Activated B cell treated with CpG ODN at 0.5 μM for 24 hours (primary cell): ENCODE data around the gene ANKRD42. TPM values are rescaled to one million over a fixed set of nuclear protein-coding genes. Genes with fewer than 3 reads are reported as not detected.

ENCODE experiments used
- ATAC-seq: fragments of 200-7000 bp; cut with Tn5 transposase; one replicate; pipeline ENCODE4 v1.10.0; 2021; ENCODE audit warnings: low read depth, mild to moderate bottlenecking, moderate library complexity
- CTCF ChIA-PET: fragments of 350-600 bp; sonication (Branson Sonifier 250); formaldehyde crosslinking; loops from one replicate; lab custom pipeline; 2021; ENCODE audit warnings: antibody characterized with exemption; lab: Charles Lee
- POLR2A ChIA-PET: fragments of 350-600 bp; sonication (Branson Sonifier 250); formaldehyde crosslinking; loops from one replicate; lab custom pipeline; 2021; ENCODE audit warnings: antibody characterized with exemption; lab: Charles Lee
- DNase-seq: peaks from one replicate; pipeline ENCODE4 v3.0.0; 2022
- H3K27ac Mint-ChIP-seq: one replicate; pipeline ENCODE4 v1.8.0; 2020; ENCODE audit warnings: mixed read lengths
- H3K27me3 Mint-ChIP-seq: one replicate; pipeline ENCODE4 v1.8.0; 2021; ENCODE audit warnings: mixed read lengths
- H3K36me3 Mint-ChIP-seq: one replicate; pipeline ENCODE4 v1.8.0; 2021; ENCODE audit warnings: low read depth, mixed read lengths
- H3K4me1 Mint-ChIP-seq: one replicate; pipeline ENCODE4 v1.8.0; 2021; ENCODE audit warnings: mixed read lengths
- H3K4me3 Mint-ChIP-seq: one replicate; pipeline ENCODE4 v1.8.0; 2020; ENCODE audit warnings: mild to moderate bottlenecking, mixed read lengths
- H3K9me3 Mint-ChIP-seq: one replicate; pipeline ENCODE4 v1.8.0; 2020; ENCODE audit warnings: mixed read lengths
- CTCF ChIP-seq: fragments of 200-600 bp; IDR thresholded peaks from one replicate; pipeline ENCODE4 v1.8.0; 2022; ENCODE audit warnings: antibody characterized with exemption, mild to moderate bottlenecking
- intact Hi-C: fragments of 100-400 bp; cut with micrococcal nuclease; formaldehyde crosslinking; loops from one replicate; pipeline ENCODE4 v1.15.1; 2024
- total RNA-seq: library from RNA; stranded (reverse); gene quantifications from 2 replicates; pipeline ENCODE4 v1.2.3, GENCODE V29; 2022

ANKRD42 gene
- total RNA-seq, 1 donor from 2014 or later, result 7.4 TPM

- H3K36me3 Mint-ChIP-seq, result peaks cover 48% of the 10 kb centered on the region
- intact Hi-C loops, result loop anchor here (1.0 to 5.0 kb wide), 6 partner anchors 48 to 327 kb away; partner anchors contain the start of gene RAB30
- H3K27me3 Mint-ChIP-seq, result no peaks in the 10 kb centered on the region
- POLR2A ChIA-PET, result interaction anchor here (1.1 to 2.3 kb wide), 8 partner anchors 13 to 294 kb away, joined by 3 to 22 read pairs (median 5); partner anchors contain the start of genes CCDC90B, DDIAS, PCF11 and PRCP
- DNase-seq (peak; percentile 66), ATAC-seq (peak; percentile 72)
- CTCF ChIA-PET, result interaction anchor here (0.9 to 1.7 kb wide), 3 partner anchors 197 to 327 kb away, joined by 3 to 5 read pairs (median 3); no protein-coding TSS in a partner anchor
- H3K4me1 Mint-ChIP-seq, result peaks cover 51% of the 10 kb centered on the region
- H3K27ac Mint-ChIP-seq, result peak overlapping the region; percentile 98
- H3K4me3 Mint-ChIP-seq, result peak overlapping the region; percentile 100
- H3K9me3 Mint-ChIP-seq, result no peaks in the 10 kb centered on the region
- TF ChIP-seq CTCF, result no peak
Observed at GRCh38 chr11:83194281-83195142, 1.0 kb downstream of the ANKRD42 start.

DNA sequence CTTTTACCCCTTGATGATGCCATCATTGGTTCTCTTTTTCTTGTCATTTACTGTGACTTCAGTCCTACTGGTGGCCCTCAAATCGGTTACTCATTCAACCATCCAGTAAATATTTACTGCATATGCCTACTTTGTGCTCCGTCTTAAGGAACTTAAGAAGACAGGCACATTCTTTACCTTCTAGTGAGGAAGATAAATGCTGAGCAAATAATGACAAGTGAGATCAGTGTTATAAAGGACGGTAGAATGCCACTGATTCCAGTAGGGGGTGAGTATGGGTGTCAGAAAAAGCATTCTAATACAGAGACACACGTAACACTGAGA lies 1.6 kb downstream of the ANKRD42 start:
- H3K27me3 Mint-ChIP-seq, result no peaks in the 10 kb centered on the region
- H3K27ac Mint-ChIP-seq, result peak overlapping the region; percentile 98
- DNase-seq (no peak), ATAC-seq (no peak)
- TF ChIP-seq CTCF, result no peak
- intact Hi-C loops, result loop anchor here (2.0 to 5.0 kb wide), 2 partner anchors 47 to 56 kb away; no protein-coding TSS in a partner anchor
- CTCF ChIA-PET, result interaction anchor here (0.9 kb wide), 1 partner anchor 253 kb away, joined by 3 read pairs; no protein-coding TSS in a partner anchor
- no peaks in the 10 kb centered on the region for H3K9me3 Mint-ChIP-seq
- peaks cover 48% of the 10 kb centered on the region for H3K36me3 Mint-ChIP-seq
- peaks cover 55% of the 10 kb centered on the region for H3K4me1 Mint-ChIP-seq
- peak overlapping the region; percentile 100 for H3K4me3 Mint-ChIP-seq
- POLR2A ChIA-PET, result interaction anchor here (2.3 kb wide), 1 partner anchor 295 kb away, joined by 17 read pairs; the partner anchor contains the start of genes DDIAS and PRCP

GRCh38 chr11:83195649-83196048 lies 2.1 kb downstream of the ANKRD42 start:
- ChIA-PET CTCF (no interaction called here), POLR2A (no interaction called here)
- no peak for ATAC-seq
- H3K4me3 Mint-ChIP-seq, result peak overlapping the region; percentile 100
- no peaks in the 10 kb centered on the region for H3K27me3 Mint-ChIP-seq
- DNase-seq, result no peak
- peaks cover 55% of the 10 kb centered on the region for H3K4me1 Mint-ChIP-seq
- H3K36me3 Mint-ChIP-seq, result peaks cover 47% of the 10 kb centered on the region
- H3K27ac Mint-ChIP-seq, result peak overlapping the region; percentile 98
- no peak for TF ChIP-seq CTCF
- H3K9me3 Mint-ChIP-seq, result no peaks in the 10 kb centered on the region
- intact Hi-C loops, result loop anchor here (2.0 to 5.0 kb wide), 2 partner anchors 47 to 55 kb away; no protein-coding TSS in a partner anchor

GRCh38 chr11:83200035-83200434 lies 6.5 kb downstream of the ANKRD42 start:
- H3K4me3 Mint-ChIP-seq, result no peak overlapping the region

More at GRCh38 chr11:83200035-83200434, 6.5 kb downstream of the ANKRD42 start:
- no peaks in the 10 kb centered on the region for H3K27me3 Mint-ChIP-seq
- no peak overlapping the region for H3K27ac Mint-ChIP-seq
- ATAC-seq (no peak), DNase-seq (no peak)
- ChIA-PET CTCF (no interaction called here), POLR2A (no interaction called here)
- peaks cover 29% of the 10 kb centered on the region for H3K36me3 Mint-ChIP-seq
- intact Hi-C loops, result no loop called here
- peaks cover 25% of the 10 kb centered on the region for H3K4me1 Mint-ChIP-seq
- no peaks in the 10 kb centered on the region for H3K9me3 Mint-ChIP-seq
- no peak for TF ChIP-seq CTCF
